GM10266 (cell line): ENCODE data around the gene FHIP1A.

Experiments used
- DNase-seq: peaks from one replicate; pipeline ENCODE4 v3.0.0; 2012; ENCODE audit errors: extremely low spot score
- CTCF ChIP-seq: IDR thresholded peaks from 2 replicates; pipeline ENCODE4 v1.5.1; 2012; ENCODE audit warnings: mild to moderate bottlenecking, low read depth; ENCODE audit not compliant: control insufficient read depth, insufficient read depth; ENCODE audit errors: missing control alignments

Gene FHIP1A

GRCh38 chr4:151418385-151418784 is 9.4 kb downstream of the FHIP1A start:
- DNase-seq = no peak
- TF ChIP-seq CTCF = no peak

- no peak for DNase-seq
- no peak for TF ChIP-seq CTCF
Observed at GRCh38 chr4:151418856-151419255, 9.9 kb downstream of the FHIP1A start.

- TF ChIP-seq CTCF = no peak
Observed at GRCh38 chr4:151420250-151420807, 11.4 kb downstream of the FHIP1A start.

GRCh38 chr4:151422854-151423253 is 13.9 kb downstream of the FHIP1A start:
- TF ChIP-seq CTCF = no peak
- no peak for DNase-seq

More at GRCh38 chr4:151420250-151420807, 11.4 kb downstream of the FHIP1A start:
- no peak for DNase-seq

- no peak for TF ChIP-seq CTCF
- no peak for DNase-seq
Observed at GRCh38 chr4:151426513-151426912, 17.5 kb downstream of the FHIP1A start.

- no peak for DNase-seq
- no peak for TF ChIP-seq CTCF
Observed at GRCh38 chr4:151427266-151427665, 18.3 kb downstream of the FHIP1A start.

- DNase-seq = no peak
- no peak for TF ChIP-seq CTCF
Observed at GRCh38 chr4:151428346-151428745, 19.4 kb downstream of the FHIP1A start.
